Superior temporal gyrus (tissue), 1 donor: Measurements from ENCODE around the gene MPPED2.

Experiments
- DNase-seq: peaks from one replicate; pipeline ENCODE4 v3.0.0-alpha.2; 2016; ENCODE audit errors: extremely low spot score

Gene MPPED2

GRCh38 chr11:30487200-30487898 lies 98.8 kb downstream of the MPPED2 start:
- DNase-seq, result peak; percentile 27

- no peak for DNase-seq
Measured at GRCh38 chr11:30485756-30486155, 100.4 kb downstream of the MPPED2 start.

- no peak for DNase-seq
Measured at GRCh38 chr11:30485222-30485621, 100.9 kb downstream of the MPPED2 start.

DNA sequence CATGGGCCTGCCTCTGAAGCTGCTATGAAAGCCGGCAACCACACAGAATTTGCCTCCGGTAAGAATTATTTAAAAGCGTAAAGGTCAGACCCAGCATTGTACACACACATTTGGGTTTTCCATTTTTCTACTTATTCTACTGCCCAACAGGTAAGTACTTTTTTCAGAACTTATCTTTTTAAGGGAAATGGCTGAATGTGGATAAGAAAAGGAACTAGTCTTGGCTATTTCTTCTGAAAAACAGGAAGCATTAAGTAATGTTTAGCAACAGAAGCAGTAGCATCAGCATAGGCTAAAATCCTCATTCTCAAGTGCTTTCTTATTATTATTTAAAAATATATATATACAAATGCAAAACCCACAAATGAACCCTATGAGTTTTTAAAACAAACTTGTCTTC lies 103.1 kb downstream of the MPPED2 start:
- no peak for DNase-seq

- peak; percentile 28 for DNase-seq
Measured at GRCh38 chr11:30481796-30482195, 104.4 kb downstream of the MPPED2 start.

DNA sequence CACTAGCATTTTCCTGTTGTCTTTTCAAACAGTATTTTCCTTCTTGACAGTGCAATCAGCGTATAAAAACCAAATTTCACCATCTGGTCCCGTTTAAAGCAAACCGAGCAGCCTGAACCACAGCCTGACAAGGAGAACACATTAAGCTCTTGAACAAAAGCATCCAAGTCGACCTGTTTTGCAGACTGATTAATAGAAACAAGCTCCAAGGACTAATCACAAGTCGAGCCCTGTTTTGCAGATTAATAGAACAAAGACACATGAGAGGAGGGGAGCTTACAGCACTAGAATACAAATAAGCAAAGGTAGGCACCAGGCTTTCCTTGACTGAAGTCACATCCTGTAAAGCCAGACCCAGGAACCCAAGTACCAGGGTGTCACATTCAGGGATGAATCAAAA lies 104.8 kb downstream of the MPPED2 start:
- peak; percentile 34 for DNase-seq

GRCh38 chr11:30479899-30480298 lies 106.3 kb downstream of the MPPED2 start:
- no peak for DNase-seq

- DNase-seq, result no peak
Measured at GRCh38 chr11:30478923-30479322, 107.2 kb downstream of the MPPED2 start.

- no peak for DNase-seq
Measured at GRCh38 chr11:30477061-30477460, 109.1 kb downstream of the MPPED2 start.

- no peak for DNase-seq
Measured at GRCh38 chr11:30474151-30474954, 111.8 kb downstream of the MPPED2 start.

GRCh38 chr11:30471244-30471643 lies 114.9 kb downstream of the MPPED2 start:
- DNase-seq, result no peak

DNA sequence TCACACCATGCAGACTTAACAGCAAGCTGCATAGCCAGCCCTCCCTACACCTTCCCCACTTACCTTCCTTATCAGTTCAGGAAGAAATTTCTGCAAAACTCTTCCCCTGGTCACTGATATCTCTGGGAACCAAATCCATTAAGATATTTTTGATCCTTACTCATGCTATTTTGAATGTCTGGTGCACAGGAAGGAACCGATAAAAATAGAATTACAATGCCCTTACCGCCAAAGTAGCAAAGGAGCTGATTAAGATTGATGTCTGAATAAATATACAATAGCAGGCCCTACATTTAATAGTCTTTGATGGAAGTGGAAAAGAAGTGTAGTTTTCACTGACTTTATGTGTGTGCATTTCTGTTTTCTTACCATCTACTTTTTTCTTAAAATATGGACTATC lies 117.3 kb downstream of the MPPED2 start:
- no peak for DNase-seq

GRCh38 chr11:30467176-30467575 lies 119.0 kb downstream of the MPPED2 start:
- no peak for DNase-seq

DNA sequence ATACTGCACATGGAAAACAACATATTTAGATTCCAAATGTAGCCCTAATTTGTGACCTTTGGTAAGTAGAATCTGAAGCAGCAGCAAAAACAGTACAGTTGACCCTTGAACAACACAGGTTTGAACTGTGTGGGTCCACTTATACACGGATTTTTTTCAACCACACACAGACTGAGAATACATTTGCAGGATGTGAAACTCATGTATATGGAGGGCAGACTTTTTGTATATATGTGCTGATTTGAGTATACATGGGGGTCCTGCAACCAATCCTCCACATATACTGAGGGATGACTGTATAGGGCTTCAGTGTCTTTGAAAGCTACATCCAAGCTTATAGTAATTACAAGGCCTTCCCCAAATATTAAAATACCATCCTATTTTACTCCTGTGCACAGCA lies 120.5 kb downstream of the MPPED2 start:
- DNase-seq, result no peak

GRCh38 chr11:30465192-30465591 lies 121.0 kb downstream of the MPPED2 start:
- DNase-seq, result no peak

DNA sequence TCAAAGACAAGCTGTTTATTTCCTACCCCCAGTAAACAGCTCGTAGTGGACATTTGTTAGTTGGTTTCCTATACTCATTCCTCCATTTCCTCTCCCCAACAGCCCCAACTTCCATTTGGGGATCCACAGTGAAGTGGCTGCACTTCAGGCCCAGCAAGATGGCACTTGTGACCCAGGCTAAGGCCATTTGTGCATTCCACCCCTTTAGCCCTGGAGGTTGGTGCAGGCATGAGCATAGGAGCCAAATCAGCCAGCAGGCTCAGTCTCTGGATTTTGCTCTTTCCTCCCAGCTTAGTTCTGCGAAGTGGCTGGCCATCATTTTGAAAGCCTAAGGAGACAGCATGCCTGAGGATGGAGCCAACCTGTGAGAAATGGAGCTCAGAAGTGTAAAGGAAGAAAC lies 122.9 kb downstream of the MPPED2 start:
- no peak for DNase-seq

GRCh38 chr11:30462421-30462820 lies 123.7 kb downstream of the MPPED2 start:
- DNase-seq, result no peak

DNA sequence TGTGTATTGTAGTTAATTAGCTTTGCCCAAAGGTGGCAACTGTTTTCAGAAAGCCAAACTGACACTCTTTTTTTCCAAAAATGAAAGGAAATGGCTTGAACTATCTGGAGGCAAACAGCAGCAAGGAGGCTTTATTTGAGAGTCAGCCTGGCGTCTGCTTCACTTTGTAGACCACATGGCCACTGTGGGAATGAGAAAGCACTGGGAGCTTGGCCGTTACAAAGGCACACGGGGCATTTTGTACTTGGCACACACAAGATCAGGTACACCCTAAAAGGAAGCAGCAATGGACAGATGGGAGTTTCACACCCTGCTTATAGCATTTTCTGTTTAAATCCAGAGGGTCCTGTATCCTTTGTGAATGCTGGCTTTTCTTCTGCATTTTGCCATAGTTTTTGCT lies 126.3 kb downstream of the MPPED2 start:
- DNase-seq, result no peak

DNA sequence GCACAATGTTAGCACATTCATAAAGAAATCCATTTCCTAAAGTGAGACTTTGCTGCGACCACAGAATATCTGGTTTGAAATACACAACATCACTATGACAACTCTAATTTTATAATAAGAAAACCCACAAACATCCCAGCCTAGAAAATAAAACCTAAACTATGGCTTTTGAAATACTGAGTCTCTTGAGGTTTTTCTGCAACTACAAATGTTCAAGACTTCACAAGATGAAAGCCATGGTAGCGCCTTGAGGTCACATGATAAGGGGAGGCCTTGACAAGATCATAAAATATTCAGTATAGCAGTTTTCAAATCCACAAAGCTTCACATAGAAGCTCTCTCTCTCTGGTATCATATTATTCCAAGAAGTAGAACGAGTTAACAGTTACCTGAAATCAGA lies 126.8 kb downstream of the MPPED2 start:
- DNase-seq, result no peak

DNA sequence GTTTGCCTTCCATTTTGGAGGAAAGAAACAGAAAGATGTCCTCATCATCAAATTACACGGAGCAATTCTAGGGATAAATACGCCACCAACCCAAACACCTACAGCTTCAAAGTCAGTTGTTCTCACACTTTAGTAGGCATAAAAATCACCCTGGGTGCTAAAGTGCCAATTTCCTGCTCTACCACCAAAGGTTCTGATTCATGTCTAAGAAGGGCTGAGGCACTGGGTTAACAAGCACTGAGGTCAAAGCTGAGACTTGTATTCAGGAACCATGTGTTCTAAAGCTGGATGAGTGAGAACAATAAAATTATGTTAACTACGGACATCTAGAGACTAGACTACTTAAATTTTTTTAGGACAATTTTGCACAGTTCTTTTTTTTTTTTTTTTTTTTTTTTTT lies 127.6 kb downstream of the MPPED2 start:
- DNase-seq, result no peak

DNA sequence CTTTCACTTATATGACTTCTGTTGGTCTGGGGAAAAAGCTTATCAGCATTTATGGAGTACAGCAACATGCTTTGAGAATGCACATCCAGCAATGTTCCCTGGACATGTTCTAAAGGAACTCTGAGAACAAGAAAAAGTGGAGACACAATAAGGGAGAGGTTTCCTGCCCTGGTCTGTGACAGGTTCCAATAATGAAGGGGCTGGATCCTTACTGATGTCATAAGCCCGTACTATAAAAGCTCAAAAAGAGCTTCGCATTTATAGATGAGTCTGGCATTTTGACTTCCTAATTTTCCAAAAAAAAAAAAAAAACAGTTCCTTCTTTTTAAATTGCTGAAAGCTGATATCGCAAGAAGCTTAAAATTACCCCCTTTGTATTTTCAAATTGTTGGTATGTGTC lies 129.1 kb downstream of the MPPED2 start:
- no peak for DNase-seq

GRCh38 chr11:30455025-30455424 lies 131.1 kb downstream of the MPPED2 start:
- DNase-seq, result no peak

DNA sequence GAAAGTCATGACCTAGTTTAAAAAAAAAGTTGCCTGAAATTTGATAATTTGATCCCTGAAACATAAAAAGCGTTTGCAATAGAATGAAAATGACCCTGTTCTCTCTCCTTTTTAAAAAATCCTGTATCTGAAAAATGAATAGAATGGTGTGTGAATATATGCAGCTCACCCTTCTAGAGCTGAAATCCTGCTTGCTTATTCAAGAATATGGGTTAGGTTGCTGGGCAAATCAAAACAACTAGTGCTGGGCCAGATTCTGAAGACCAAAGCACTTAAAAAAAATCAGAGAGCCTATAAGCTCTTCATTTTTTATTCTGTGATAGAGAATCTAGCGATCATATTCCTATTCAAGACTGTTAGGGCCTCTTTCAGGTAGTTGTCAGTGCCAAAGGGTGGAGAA lies 131.6 kb downstream of the MPPED2 start:
- DNase-seq, result no peak
